ENCODE results near the gene AK1. TPM values are rescaled to one million over a fixed set of nuclear protein-coding genes. Genes with fewer than 3 reads are reported as not detected.
A peak's percentile ranks its signal among the peaks of the same experiment; 100 is the strongest.

Gene AK1
- total and polyA plus RNA-seq, 2 of the 13 experiments (the other 11 are each of a cell fraction or from before 2014, with no cell fraction given): 19.1 to 32.8 TPM

DNA sequence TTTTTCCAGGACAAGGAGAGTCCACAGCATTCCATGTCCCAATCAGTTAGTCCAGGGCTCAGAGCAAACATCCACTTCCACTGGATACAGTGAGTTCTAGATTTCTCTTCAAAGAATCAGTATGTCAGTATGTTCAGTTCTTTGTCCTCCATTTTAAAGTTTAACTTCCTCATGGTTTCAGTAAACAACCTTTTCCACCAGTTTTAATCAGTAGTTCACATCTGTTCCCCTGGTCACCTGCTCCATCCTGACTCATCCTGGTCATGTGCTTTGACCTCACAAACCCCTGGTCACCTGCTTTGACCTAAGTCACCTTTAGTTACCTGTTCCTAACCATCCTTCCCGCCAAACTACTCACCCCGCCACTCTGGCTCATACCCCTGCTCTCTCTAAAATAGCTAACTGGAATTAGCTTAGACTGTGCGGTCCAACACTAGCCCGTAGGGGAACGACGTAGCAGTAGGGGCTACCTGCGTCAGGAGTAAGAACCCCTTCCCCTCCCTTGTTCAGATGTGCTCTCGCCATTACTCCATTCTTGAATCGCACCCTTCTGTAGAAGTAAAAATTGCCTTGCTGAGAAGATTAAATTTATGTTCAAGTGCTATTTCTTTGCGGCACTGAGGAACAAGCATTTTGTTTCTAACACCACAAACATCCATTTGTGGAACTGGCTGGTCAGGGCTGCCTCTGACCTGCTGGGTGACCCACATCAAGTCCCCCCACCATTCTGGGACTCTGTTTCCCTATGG lies 28.5 kb downstream of the AK1 start (continued):
- peak; percentile 84; the same call in 1 of the 2 replicates for TF ChIP-seq ZBTB3 (CRISPR knock-in tag; IDR thresholded peaks at IDR 0.05; ENCODE audit: borderline replicate concordance, low read depth)
- TF ChIP-seq KDM4B (CRISPR knock-in tag; IDR thresholded peaks at IDR 0.05): no peak
- TF ChIP-seq ZSCAN29 (CRISPR knock-in tag; conservative IDR thresholded peaks at IDR 0.05): no peak
- TF ChIP-seq ZNF790 (CRISPR knock-in tag; IDR thresholded peaks at IDR 0.05; ENCODE audit: borderline replicate concordance): no peak
- TF ChIP-seq, protein P1, sequence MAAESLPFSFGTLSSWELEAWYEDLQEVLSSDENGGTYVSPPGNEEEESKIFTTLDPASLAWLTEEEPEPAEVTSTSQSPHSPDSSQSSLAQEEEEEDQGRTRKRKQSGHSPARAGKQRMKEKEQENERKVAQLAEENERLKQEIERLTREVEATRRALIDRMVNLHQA (CRISPR knock-in tag; IDR thresholded peaks at IDR 0.05): no peak
- no peak for TF ChIP-seq CBX1 (IDR thresholded peaks at IDR 0.05; ENCODE audit: low read depth)
- TF ChIP-seq PHF5A (CRISPR knock-in tag; IDR thresholded peaks at IDR 0.05; ENCODE audit: low read depth, unreplicated experiment): no peak
- TF ChIP-seq ATAD3A (CRISPR knock-in tag; IDR thresholded peaks at IDR 0.05): no peak
- TF ChIP-seq HDAC2 (CRISPR knock-in tag; IDR thresholded peaks at IDR 0.05): peak; percentile 39; the same call in 1 of the 2 replicates
- TF ChIP-seq ZNF367 (CRISPR knock-in tag; IDR thresholded peaks at IDR 0.05; ENCODE audit: borderline replicate concordance): no peak
- no peak for TF ChIP-seq ZNF10 (CRISPR knock-in tag; IDR thresholded peaks at IDR 0.05; ENCODE audit: borderline replicate concordance, low read depth)
- no peak for TF ChIP-seq ZZZ3 (CRISPR knock-in tag; IDR thresholded peaks at IDR 0.05; ENCODE audit: borderline replicate concordance)
- TF ChIP-seq ELF1 (CRISPR knock-in tag; IDR thresholded peaks at IDR 0.05): no peak
- TF ChIP-seq, protein P2, sequence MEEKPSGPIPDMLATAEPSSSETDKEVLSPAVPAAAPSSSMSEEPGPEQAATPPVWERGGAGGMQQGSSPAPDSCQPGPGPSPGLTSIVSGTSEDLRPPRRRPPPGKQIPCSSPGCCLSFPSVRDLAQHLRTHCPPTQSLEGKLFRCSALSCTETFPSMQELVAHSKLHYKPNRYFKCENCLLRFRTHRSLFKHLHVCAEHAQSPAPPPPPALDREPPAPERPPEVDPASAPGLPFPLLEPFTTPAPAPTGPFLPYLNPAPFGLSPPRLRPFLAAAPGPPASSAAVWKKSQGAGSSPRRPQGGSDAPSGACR (CRISPR knock-in tag; IDR thresholded peaks at IDR 0.05): no peak
- TF ChIP-seq, protein P3, sequence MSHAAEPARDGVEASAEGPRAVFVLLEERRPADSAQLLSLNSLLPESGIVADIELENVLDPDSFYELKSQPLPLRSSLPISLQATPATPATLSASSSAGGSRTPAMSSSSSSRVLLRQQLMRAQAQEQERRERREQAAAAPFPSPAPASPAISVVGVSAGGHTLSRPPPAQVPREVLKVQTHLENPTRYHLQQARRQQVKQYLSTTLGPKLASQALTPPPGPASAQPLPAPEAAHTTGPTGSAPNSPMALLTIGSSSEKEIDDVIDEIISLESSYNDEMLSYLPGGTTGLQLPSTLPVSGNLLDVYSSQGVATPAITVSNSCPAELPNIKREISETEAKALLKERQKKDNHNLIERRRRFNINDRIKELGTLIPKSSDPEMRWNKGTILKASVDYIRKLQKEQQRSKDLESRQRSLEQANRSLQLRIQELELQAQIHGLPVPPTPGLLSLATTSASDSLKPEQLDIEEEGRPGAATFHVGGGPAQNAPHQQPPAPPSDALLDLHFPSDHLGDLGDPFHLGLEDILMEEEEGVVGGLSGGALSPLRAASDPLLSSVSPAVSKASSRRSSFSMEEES (CRISPR knock-in tag; IDR thresholded peaks at IDR 0.05): peak; percentile 97
- TF ChIP-seq REPIN1 (CRISPR knock-in tag; IDR thresholded peaks at IDR 0.05; ENCODE audit: borderline replicate concordance, low read depth): no peak
- TF ChIP-seq TAF15 (IDR thresholded peaks at IDR 0.05; ENCODE audit: low read depth, low read length, poor library complexity, severe bottlenecking): no peak
- TF ChIP-seq, protein P4, sequence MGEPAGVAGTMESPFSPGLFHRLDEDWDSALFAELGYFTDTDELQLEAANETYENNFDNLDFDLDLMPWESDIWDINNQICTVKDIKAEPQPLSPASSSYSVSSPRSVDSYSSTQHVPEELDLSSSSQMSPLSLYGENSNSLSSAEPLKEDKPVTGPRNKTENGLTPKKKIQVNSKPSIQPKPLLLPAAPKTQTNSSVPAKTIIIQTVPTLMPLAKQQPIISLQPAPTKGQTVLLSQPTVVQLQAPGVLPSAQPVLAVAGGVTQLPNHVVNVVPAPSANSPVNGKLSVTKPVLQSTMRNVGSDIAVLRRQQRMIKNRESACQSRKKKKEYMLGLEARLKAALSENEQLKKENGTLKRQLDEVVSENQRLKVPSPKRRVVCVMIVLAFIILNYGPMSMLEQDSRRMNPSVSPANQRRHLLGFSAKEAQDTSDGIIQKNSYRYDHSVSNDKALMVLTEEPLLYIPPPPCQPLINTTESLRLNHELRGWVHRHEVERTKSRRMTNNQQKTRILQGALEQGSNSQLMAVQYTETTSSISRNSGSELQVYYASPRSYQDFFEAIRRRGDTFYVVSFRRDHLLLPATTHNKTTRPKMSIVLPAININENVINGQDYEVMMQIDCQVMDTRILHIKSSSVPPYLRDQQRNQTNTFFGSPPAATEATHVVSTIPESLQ (CRISPR knock-in tag; conservative IDR thresholded peaks at IDR 0.05): no peak
- TF ChIP-seq ZNF850 (CRISPR knock-in tag; conservative IDR thresholded peaks at IDR 0.05): no peak
- peak; percentile 39; the same call in 1 of the 2 replicates for TF ChIP-seq ZBTB38 (CRISPR knock-in tag; IDR thresholded peaks at IDR 0.05)
- no peak for TF ChIP-seq POGZ (CRISPR knock-in tag; IDR thresholded peaks at IDR 0.05)
- TF ChIP-seq TMF1 (CRISPR knock-in tag; IDR thresholded peaks at IDR 0.05; ENCODE audit: low read depth): no peak
- TF ChIP-seq, protein P5, sequence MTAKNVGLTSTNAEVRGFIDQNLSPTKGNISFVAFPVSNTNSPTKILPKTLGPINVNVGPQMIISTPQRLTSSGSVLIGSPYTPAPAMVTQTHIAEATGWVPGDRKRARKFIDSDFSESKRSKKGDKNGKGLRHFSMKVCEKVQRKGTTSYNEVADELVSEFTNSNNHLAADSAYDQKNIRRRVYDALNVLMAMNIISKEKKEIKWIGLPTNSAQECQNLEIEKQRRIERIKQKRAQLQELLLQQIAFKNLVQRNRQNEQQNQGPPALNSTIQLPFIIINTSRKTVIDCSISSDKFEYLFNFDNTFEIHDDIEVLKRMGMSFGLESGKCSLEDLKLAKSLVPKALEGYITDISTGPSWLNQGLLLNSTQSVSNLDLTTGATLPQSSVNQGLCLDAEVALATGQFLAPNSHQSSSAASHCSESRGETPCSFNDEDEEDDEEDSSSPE (CRISPR knock-in tag; IDR thresholded peaks at IDR 0.05): no peak
- TF ChIP-seq, protein P6, sequence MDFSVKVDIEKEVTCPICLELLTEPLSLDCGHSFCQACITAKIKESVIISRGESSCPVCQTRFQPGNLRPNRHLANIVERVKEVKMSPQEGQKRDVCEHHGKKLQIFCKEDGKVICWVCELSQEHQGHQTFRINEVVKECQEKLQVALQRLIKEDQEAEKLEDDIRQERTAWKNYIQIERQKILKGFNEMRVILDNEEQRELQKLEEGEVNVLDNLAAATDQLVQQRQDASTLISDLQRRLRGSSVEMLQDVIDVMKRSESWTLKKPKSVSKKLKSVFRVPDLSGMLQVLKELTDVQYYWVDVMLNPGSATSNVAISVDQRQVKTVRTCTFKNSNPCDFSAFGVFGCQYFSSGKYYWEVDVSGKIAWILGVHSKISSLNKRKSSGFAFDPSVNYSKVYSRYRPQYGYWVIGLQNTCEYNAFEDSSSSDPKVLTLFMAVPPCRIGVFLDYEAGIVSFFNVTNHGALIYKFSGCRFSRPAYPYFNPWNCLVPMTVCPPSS (IDR thresholded peaks at IDR 0.05): no peak

Measured in HepG2 (cell line).